Prostate gland (tissue), 2 donors: ENCODE results near the gene HIVEP3. TPM values are rescaled to one million over a fixed set of nuclear protein-coding genes. Genes with fewer than 3 reads are reported as not detected.

Experiments
- DNase-seq: peaks from one replicate; pipeline ENCODE4 v3.0.0-alpha.2; 2019; ENCODE audit warnings: low spot score
- H3K27ac ChIP-seq, 2 donors: fragments of 200-600 bp; sonication (generic); 2 replicates each; pipeline ENCODE4 v1.5.1; 2017 to 2019
- H3K27me3 ChIP-seq: fragments of 200-600 bp; sonication (generic); replicated peaks from 2 replicates; pipeline ENCODE4 v1.5.1; 2019; ENCODE audit not compliant: insufficient read depth
- H3K36me3 ChIP-seq, 2 donors: fragments of 200-600 bp; sonication (generic); 1 replicate in 1 of 2; 2 replicates in 1 of 2; pipeline versions ENCODE4 v1.5.1 to v1.8.1; 2017 to 2019
- H3K4me1 ChIP-seq: fragments of 200-600 bp; sonication (generic); replicated peaks from 2 replicates; pipeline ENCODE4 v1.5.1; 2019
- H3K4me3 ChIP-seq, 2 donors: fragments of 200-600 bp; sonication (generic); 2 replicates each; pipeline ENCODE4 v1.5.1; 2017 to 2019
- H3K9me3 ChIP-seq: fragments of 200-600 bp; sonication (generic); 2 replicates; pipeline ENCODE4 v1.5.1; 2017
- POLR2A ChIP-seq: fragments of 450-650 bp; IDR thresholded peaks from one replicate; pipeline ENCODE4 v1.6.1; 2016; ENCODE audit warnings: antibody characterized with exemption, mild to moderate bottlenecking
- POLR2AphosphoS5 ChIP-seq: sonication (generic); formaldehyde crosslinking; IDR thresholded peaks from one replicate; pipeline ENCODE4 v1.6.1; 2017; ENCODE audit warnings: antibody characterized with exemption
- WGBS: methylation state at CpG from one replicate; pipeline ENCODE4 v1.1.5; 2018; 5-methylcytosine and 5-hydroxymethylcytosine counted together
- intact Hi-C: fragments of 100-400 bp; cut with DNase I; formaldehyde crosslinking; loops from one replicate; pipeline ENCODE4 v1.14.2; 2022
- total RNA-seq, 2 donors: library from RNA; depleted of rRNA; stranded (reverse); fragments of >200 nt; gene quantifications; one replicate each; pipeline ENCODE4 v1.1.0, GENCODE V29; 2016
- TF ChIP-seq, protein P1 (sequence below), 4 experiments: fragments of 200-600 bp in 2 of 4; fragments of 450-650 bp in 2 of 4; sonication (generic) in 2 of 4; IDR thresholded peaks; 1 replicate in 3 of 4; 2 replicates in 1 of 4; pipeline ENCODE4 v1.5.1; 2016 to 2019; ENCODE audit warnings: antibody characterized with exemption in 4 of 4, mild to moderate bottlenecking in 2 of 4, moderate library complexity in 2 of 4

The HIVEP3 gene
- total RNA-seq, 2 donors from 2014 or later = 9.3 to 11.2 TPM

DNA sequence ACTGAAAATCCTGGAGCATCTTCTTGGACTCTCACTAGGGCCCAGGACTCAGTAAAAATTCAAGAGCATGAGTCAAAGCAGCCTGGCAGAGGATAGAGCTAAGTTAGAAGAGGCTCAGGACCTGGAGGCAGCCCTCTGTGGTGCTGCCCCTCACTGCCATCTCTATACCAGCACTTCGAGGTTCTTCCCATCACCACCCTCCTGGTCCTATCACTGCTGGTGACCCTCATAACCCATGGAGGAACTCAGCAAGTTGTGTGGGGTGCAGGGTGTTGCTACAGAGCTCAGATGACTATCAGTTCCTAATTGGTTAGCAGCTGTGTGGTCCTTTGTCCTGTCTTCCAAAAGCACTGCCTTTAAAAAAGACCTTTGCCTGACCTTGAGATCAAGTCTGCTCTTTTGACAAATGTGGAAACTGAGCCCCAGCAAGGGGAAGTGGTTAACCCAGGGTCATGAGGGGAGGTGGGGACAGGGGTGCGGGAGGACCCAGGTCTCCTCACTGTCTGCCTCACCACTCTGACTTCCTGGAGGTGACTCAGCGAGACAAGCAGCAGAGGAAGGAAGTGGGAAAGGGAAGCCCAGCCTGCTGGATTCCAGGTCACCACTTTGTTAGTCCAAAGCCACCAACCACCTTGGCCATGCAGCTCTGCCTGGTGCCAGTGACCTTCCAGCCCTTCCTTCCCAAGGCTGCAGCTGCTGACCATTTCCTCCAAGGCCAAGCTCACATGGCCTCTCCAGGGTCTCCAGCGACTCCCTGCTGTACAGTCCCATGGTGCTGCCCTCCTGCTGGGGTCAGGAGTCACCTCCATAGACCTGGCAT lies 234.8 kb downstream of the HIVEP3 start:
- H3K4me3 ChIP-seq = no peak overlapping the region
- DNase-seq = no peak
- no peaks in the 10 kb centered on the region for H3K36me3 ChIP-seq
- intact Hi-C loops = no loop called here
- TF ChIP-seq POLR2AphosphoS5 (no peak), POLR2A (no peak)
- TF ChIP-seq, protein P1, sequence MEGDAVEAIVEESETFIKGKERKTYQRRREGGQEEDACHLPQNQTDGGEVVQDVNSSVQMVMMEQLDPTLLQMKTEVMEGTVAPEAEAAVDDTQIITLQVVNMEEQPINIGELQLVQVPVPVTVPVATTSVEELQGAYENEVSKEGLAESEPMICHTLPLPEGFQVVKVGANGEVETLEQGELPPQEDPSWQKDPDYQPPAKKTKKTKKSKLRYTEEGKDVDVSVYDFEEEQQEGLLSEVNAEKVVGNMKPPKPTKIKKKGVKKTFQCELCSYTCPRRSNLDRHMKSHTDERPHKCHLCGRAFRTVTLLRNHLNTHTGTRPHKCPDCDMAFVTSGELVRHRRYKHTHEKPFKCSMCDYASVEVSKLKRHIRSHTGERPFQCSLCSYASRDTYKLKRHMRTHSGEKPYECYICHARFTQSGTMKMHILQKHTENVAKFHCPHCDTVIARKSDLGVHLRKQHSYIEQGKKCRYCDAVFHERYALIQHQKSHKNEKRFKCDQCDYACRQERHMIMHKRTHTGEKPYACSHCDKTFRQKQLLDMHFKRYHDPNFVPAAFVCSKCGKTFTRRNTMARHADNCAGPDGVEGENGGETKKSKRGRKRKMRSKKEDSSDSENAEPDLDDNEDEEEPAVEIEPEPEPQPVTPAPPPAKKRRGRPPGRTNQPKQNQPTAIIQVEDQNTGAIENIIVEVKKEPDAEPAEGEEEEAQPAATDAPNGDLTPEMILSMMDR (IDR thresholded peaks at IDR 0.05) = no peak
- H3K9me3 ChIP-seq = no peaks in the 10 kb centered on the region
- no peaks in the 10 kb centered on the region for H3K4me1 ChIP-seq
- 88% methylated on average over 4 of the region's 4 CpGs for WGBS
- H3K27ac ChIP-seq = no peak overlapping the region
- H3K27me3 ChIP-seq = no peaks in the 10 kb centered on the region

DNA sequence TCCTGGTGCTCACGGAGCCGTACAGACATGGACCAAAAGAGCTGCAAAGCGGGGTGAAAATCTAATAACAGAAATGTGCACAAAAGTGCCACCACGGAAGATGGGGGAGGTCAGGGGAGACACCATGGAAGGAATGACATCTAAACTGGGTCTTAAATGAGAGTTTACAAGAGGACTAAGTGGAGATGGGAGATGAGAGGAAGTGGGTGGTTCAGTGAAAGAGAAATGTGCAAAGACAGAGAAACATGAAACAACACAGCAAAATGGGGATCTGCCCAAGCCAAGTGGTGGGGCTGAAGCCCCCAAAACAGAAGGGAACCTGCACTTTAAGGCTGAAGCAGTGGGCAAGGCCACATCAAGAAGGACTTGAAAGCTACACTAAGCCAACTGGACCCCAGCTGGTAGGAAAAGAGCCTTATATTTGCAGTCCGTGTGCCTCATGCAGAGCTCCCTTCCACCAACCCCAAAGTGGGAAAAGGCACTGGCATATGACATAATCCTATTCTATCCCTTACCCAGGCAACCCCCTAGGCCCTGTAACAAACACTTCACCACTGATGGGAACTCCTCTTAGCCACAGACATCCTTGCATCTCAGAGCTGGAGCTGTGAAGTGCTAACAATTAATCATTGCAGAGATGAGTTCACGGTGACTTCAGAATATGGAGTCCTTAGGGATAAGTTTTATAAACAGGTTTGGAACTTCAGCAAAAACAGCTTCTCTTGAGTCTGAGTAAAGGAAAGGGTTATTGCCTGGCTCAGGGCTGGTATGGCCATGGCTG lies 235.7 kb downstream of the HIVEP3 start:
- 95% methylated on average over 6 of the region's 6 CpGs for WGBS
- no peak for TF ChIP-seq POLR2A
- TF ChIP-seq POLR2AphosphoS5 = no peak
- TF ChIP-seq, protein P1 (IDR thresholded peaks at IDR 0.05) = no peak
- H3K9me3 ChIP-seq = no peaks in the 10 kb centered on the region
- H3K27ac ChIP-seq = no peak overlapping the region
- no peaks in the 10 kb centered on the region for H3K36me3 ChIP-seq
- H3K4me3 ChIP-seq = no peak overlapping the region
- no peak for DNase-seq
- H3K27me3 ChIP-seq = no peaks in the 10 kb centered on the region
- intact Hi-C loops = no loop called here
- no peaks in the 10 kb centered on the region for H3K4me1 ChIP-seq

DNA sequence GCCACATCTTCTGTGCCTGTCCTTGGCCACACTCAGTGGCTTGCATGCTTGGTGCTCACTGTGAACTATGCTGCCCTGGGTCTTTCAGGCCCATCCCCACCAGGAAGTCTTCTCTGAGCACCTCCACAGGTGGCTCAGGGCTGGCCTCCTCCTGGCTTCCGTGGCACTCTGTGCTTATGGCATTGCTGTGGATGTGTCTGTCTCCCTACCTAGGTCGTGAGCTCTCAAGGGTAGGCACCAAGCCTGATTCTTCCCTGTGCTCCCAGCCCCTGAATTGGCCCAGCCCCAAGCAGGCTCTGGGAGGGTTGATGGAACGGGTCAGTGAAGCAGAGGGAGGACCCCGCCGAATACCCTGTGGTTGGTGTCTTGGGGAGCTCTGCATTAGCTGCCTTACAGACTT lies 236.6 kb downstream of the HIVEP3 start:
- Histone ChIP-seq H3K27ac (no peak overlapping the region), H3K4me1 (no peaks in the 10 kb centered on the region), H3K27me3 (no peaks in the 10 kb centered on the region), H3K36me3 (no peaks in the 10 kb centered on the region), H3K4me3 (no peak overlapping the region), H3K9me3 (no peaks in the 10 kb centered on the region)
- no peak for DNase-seq
- no peak for TF ChIP-seq POLR2A
- TF ChIP-seq POLR2AphosphoS5 = no peak
- TF ChIP-seq, protein P1 (IDR thresholded peaks at IDR 0.05) = no peak
- intact Hi-C loops = no loop called here
- WGBS = 84% methylated on average over 5 of the region's 5 CpGs

DNA sequence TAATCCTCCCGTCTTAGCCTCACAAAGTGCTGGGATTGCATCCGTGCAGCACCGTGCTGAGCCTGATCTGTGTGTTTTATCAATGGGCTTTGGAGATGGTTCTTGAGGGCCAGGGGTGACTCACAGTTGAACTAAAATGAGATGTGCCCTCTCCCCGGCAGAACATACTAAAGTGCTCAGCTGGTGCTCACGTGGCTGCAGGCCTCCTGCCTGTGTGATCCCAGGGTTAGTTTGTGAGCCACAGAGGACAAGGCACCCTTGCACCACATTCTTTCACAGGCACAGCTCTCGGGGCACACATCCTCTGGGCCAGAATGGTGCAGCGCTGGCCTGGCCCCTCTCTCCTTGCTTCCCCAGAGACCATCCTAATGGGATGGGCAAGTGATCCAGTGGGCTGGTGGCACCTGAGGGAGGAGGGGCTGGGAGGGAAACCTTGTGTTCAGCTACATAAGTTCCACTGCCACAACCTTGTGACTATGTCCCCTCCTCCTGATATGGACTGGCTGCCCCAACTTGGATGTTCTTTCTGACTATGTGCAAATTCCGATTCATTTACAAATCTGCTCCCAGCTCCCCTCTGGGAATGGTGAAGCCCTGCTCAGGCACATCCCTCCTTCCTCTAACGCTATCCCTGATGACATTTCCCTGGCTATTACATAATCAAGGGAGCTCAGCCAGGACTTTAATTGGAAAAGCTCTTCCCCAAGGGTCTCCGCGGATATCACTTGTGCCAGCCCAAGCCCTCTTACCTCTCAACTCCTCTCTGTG lies 237.2 kb downstream of the HIVEP3 start:
- Histone ChIP-seq H3K36me3 (no peaks in the 10 kb centered on the region), H3K27me3 (no peaks in the 10 kb centered on the region), H3K4me1 (no peaks in the 10 kb centered on the region), H3K4me3 (no peak overlapping the region), H3K27ac (no peak overlapping the region), H3K9me3 (no peaks in the 10 kb centered on the region)
- no peak for TF ChIP-seq POLR2A
- TF ChIP-seq, protein P1 (IDR thresholded peaks at IDR 0.05) = no peak
- TF ChIP-seq POLR2AphosphoS5 = no peak
- DNase-seq = no peak
- intact Hi-C loops = no loop called here
- WGBS = 81% methylated on average over 11 of the region's 11 CpGs
